WI38 (cell line): ENCODE data around the gene RCVRN.

Source experiments
- H3K4me3 ChIP-seq: 2 replicates; pipeline ENCODE4 v1.5.1; 2011; ENCODE audit warnings: low read depth, mild to moderate bottlenecking, control low read depth, low read length
- CTCF ChIP-seq: IDR thresholded peaks from 2 replicates; pipeline ENCODE4 v1.5.1; 2012; ENCODE audit warnings: low read depth, mild to moderate bottlenecking, control low read depth, low read length

Gene RCVRN

GRCh38 chr17:9905078-9905415, at the start of gene RCVRN:
RCVRN (minus strand) TSS chr17:9905271; CDS start chr17:9905180, 91 bp downstream.
- no peak within 1 kb of the TSS for H3K4me3 ChIP-seq
- TF ChIP-seq CTCF, result no peak

- no peak overlapping the region for H3K4me3 ChIP-seq
- TF ChIP-seq CTCF, result no peak
These were observed 48.4 kb upstream of the RCVRN start for GRCh38 chr17:9953492-9953891.

- no peak for TF ChIP-seq CTCF
These were observed 46.7 kb upstream of the RCVRN start for GRCh38 chr17:9951803-9952202.

GRCh38 chr17:9948928-9949327, 43.9 kb upstream of the RCVRN start:
- H3K4me3 ChIP-seq, result no peak overlapping the region
- TF ChIP-seq CTCF, result no peak

More at GRCh38 chr17:9951803-9952202, 46.7 kb upstream of the RCVRN start:
- no peak overlapping the region for H3K4me3 ChIP-seq

- H3K4me3 ChIP-seq, result no peak overlapping the region
- TF ChIP-seq CTCF, result no peak
These were observed 39.6 kb upstream of the RCVRN start for GRCh38 chr17:9944704-9945103.

- no peak for TF ChIP-seq CTCF
- H3K4me3 ChIP-seq, result no peak overlapping the region
These were observed 38.3 kb upstream of the RCVRN start for GRCh38 chr17:9943343-9943742.

GRCh38 chr17:9942885-9943284, 37.8 kb upstream of the RCVRN start:
- no peak for TF ChIP-seq CTCF
- no peak overlapping the region for H3K4me3 ChIP-seq
